GM19467 (cell line): ENCODE measurements around the gene SPDYE4.
"Not testable (repeated sequence)": the region's sequence is repeated elsewhere in the genome, so short reads cannot be mapped to it uniquely, and the experiment has no call there.

Experiments
- ATAC-seq: cut with Tn5 transposase; IDR thresholded peaks from one replicate; pipeline ENCODE4 v1.9.1; 2021; ENCODE audit warnings: mild to moderate bottlenecking, moderate library complexity; ENCODE audit not compliant: unreplicated experiment

The SPDYE4 gene

DNA sequence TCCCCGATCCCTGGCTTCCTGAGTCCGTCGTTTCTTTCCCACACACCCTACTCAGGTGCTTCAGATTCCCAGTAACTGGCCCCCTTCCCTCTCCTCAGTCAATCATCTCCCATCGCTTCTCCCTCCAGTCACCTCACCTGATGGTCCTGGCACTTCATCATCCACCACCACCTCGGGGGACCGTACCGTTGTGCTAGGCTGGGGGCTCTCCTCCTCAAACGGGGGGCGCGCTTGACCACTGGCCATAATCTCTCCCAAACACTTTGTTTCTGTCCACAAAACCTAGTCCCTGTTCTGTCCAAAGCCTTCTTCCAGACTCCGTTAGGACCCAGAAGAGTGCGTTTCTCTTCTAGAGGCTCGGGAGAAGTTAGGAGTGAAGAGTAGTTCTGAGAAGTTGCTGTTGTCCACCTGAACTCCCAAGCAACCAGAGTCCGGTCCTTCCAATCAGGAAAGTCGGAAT lies at the start of gene SPDYE4:
SPDYE4 (minus strand) TSS at position 410 of the 460 bp plus-strand sequence; CDS start at position 246, 164 bp downstream.
- no peak for ATAC-seq

DNA sequence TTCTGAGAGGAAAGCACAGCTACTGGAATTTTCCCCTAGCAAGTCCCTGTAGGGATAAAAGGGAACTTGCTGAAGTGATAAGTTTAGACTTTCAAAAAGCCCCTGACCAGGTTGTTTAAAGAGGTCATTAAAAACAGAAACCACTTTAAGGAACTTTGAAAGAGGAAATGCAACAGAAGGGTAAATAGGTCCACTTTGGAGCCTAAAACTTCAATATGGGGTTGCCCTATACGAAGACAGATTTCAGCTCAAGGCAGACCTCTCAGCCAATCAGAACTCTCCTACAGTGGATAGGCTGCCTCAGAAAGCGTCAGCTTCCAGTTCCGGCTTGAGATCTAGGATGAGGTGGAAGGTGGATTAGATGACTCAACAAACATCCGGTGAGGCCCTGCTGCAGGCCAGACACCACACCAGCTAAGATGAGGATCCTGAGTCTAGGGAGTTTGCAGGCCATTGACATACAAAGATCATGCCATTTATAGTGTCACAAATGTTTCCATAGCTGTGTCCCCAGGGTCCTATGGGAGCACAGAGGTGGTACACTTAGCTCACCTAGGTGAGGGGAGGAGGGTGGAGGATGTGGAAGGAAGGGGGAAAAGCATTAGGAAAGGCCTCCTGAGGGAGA lies 48.7 kb upstream of the SPDYE4 start:
- peak; percentile 76 for ATAC-seq

GRCh38 chr17:8806253-8806925 lies 48.0 kb upstream of the SPDYE4 start:
- ATAC-seq = peak; percentile 20

- ATAC-seq = not testable (repeated sequence)
Measured at GRCh38 chr17:8805396-8805795, 47.0 kb upstream of the SPDYE4 start.

DNA sequence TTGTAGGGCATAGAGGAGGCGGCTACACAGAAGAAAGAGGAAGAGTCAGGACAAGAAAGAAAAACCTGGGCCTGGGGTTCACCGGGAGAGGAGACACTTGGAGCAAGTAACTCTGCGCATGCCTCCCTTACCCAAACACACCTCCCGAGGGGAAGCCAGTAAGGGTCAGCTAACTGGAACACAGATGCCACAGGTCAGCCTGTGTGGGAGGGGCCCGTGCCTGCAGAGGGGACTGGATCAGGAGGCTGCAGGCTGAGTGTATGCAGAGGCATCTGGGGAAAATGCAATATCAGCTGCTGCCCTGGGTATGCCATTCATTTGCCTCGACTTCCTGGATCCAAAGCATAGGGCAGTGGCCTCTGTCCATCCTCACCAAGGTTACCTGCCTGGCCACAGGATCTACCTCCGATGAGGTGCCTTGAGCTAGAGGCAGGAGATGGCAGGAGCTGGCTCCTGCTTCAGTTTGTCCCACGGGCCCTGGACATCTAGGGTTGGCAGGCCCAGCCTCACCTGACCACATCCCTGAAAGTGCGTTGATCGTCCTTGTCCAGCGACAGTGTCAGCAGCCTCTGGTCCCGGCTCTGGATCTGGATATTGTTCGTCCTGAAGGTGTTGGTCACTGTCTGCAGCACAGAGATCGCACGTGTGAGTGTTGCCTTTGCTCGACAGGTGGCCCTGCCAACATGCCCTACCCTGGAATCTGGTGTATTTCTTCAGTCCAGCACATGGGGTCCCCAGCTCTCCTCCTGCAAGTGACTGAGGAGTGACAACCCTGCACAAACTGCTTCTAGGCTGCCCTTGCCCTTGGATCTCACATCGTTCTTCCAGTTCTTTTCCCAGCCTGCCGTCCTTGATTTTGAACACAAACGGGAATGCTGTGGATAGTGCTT lies 45.4 kb upstream of the SPDYE4 start:
- ATAC-seq = no peak

DNA sequence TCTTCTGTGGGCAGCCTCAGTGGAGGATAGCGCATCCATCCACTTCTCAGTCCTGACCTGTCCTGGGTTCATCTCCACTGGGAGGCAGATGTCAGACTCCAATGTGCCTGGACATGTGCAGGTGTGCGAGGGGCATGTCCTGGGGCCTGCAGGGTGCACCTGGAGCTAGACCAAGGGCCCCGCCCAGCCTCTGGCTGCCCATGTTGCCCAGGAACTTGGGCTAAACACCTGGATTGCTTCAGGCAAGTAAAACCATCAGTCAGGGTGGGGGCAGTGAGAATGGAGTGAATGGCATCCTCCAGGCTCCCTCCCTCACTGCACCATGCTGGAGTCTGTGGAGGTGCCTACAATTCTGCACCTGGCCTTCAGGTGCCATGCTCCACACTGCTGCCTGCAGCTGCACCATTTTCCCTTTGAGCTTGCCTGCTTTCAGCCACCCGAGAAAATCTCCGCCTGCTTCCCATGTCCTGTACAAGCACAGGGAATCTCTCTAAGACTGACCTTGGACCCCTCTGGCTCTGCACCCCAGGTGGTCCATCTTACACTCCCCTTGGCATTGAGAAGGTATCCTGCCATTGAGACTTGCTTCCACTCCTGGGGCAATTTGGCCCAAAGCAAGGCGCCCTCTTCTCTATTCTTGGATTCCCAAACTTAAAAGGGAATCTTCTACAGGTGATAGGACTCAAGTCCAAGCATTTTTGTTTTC lies 42.9 kb upstream of the SPDYE4 start:
- no peak for ATAC-seq

DNA sequence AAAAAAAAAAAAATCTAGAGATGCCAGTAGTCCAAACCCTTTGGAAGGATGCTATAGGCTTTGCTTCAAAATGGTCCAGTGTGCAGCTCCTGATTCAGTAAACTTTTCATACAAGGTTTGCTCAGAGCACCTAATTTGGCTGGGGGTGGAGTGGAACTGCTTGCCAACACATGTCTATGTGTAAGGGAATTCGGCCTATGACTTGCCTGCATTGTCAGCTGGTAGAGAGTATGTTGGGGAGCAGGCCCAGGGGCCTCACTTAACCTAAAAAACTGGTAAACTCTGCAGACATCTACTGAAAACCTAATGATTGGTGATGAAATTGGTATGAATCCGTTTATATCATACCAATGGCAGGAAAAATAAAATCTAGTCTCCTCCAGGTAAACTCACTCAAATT lies 42.3 kb upstream of the SPDYE4 start:
- no peak for ATAC-seq

GRCh38 chr17:8799570-8800212 lies 41.3 kb upstream of the SPDYE4 start:
- no peak for ATAC-seq

GRCh38 chr17:8798846-8799569 lies 40.7 kb upstream of the SPDYE4 start, which contains the start of gene MFSD6L:
TSS of gene MFSD6L (minus strand) at chr17:8799365. CDS start at chr17:8799120, 245 bp downstream.
- no peak for ATAC-seq

DNA sequence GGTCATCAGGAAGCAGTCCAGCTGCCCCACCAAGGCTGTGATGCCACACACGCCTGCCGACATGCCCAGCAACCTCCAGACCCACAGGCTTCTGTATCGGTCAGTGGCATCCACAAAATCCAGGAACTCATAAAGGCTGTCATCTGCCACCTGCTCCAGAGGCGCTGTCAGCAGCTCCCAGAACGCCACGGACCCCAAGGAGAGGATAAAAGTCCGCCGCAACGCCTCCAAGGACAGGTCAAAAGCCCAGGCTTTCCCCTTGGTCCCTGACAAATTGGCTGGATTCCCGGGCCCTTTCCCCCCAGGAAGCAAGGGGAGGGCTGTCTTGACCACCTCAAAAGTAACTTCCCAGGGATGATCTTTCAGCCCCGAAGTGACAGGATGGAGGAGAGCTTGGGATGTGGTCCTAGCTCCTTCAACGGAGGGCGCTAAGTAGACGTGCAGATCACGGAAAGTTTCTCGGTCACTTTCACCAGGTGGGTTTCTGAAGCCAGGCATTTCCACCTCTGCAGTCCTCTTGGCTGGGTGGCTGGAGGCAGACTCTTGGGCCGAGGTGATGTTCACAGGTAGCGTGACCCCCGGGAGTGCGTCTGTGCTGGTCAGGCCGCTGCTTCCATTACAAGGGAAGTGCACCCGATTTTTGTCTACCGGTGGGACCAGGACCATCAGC lies 40.0 kb upstream of the SPDYE4 start:
- no peak for ATAC-seq

DNA sequence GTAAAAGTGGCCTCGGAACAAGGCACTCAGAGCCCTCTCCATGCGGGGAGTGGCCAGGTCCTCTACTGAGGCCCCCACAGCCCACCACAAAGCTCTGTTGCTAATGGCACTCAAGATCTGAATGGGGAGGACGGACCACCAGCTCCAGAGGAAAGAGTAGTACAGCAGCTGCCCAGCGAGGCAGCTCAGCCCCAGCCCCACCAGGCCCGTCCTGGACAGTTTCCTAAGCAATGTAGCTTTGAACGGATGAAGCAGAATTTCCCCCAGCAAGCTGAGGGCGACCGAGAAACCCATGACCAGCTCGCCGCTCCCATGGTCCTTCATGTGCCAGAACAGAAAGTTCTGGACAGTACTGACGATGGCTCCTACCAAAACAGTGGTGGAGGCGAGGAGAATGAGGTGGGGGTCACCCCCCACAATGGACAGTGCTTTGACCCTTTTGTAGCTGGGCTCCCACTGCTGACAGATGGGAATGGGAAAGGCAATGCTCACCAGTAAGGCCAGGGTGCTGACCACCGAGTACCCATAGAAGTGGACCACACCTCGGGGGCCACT lies 39.4 kb upstream of the SPDYE4 start:
- ATAC-seq = no peak

DNA sequence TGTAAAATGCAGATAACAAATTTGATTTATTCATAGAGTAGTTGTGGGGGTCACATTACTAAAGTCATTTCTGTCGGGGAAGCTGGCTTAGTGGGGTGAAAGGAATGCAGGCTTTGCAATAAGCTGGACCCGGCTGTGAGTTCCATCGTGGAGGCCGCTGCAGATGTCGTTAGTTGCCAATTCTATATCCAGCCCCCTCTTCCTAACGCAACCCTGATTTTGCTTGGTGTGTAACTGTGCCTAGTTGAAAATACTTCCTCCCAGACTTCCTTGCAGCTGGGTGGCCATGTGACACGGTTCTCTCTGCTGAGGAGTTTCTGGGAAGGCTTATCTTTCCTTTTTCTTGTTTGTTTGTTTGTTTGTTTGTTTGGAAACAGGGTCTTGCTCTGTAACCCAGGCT lies 36.3 kb upstream of the SPDYE4 start:
- no peak for ATAC-seq

DNA sequence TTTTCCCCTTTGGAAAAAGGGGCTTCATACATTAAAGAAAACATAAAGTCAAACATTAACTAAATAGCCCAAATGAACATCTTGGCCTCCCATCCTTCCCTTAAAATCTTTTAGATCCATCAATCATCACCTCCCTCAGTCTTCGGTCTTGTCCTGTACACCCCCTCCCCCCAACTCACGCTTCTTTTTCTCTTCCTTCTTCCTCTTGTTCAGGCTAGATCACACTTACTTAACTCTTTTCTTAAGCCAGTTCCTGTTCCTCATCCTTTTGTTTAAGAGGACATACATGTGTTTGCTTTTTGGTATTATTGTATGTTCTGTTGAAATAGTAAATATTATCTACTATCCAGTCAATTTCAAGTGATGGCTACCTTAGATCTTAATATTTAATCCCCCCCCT lies 35.3 kb upstream of the SPDYE4 start:
- no peak for ATAC-seq

DNA sequence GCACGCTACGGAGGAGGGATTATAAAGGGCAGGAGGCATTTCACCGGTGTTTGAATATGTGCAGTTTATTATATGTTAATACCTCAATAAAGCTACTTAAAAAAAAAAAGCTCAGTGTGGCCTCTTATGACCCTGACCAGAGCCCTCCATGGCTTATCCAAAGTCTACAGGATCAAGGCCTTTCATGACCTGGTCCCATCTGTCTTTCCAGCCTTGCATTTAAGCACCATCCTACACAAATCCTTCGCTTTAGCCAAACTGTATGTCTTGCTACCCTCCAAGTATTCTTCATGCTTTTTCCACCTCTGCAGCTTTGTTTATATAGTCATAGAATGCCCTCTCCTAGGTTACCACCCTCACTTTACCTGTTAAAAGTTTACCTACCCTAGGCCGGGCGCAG lies 34.3 kb upstream of the SPDYE4 start:
- no peak for ATAC-seq

DNA sequence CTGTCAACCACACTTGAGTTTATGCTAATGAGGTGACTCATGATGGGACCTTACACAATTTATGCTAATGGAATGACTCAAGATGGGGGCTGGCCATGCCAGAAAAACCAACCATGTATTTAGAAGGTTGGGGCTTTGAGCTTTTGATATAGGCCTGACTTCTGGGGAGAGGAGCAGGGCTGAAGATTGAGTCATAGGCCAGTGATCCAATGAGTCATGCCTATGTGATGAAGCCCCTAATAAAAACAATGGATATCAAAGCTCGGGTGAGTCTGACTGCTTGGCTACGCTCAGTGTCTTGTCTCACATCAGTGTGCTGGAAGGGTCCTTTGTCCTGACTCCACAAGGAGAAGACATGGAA lies 33.5 kb upstream of the SPDYE4 start:
- ATAC-seq = no peak

- ATAC-seq = no peak
Measured at GRCh38 chr17:8791248-8791909, 33.0 kb upstream of the SPDYE4 start.

DNA sequence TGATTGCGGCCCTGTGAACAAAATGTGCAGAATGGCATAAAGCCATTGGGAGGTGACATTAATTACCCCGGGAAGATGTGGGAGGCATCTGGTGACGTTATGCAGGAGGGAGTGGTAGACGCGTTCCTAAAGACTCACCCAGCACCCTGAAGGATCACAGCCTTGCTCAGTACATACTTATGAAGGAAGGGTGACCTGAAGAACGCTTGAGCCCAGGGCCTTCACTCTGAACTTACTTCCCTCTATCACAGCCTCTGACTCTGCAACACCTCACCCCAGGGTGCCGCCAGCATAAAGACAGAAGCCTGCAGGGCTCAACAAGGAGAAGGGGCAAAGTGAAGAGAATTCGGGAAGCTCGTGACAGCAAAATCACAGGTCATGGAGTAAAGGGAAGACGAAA lies 31.4 kb upstream of the SPDYE4 start:
- no peak for ATAC-seq

GRCh38 chr17:8788998-8789397 lies 30.7 kb upstream of the SPDYE4 start:
- no peak for ATAC-seq
